GM12878 (cell line): Measurements from ENCODE around the gene CAMTA1.

Experiments
- CTCF ChIP-seq, 3 experiments: IDR thresholded peaks in 2 of 3; conservative IDR thresholded peaks in 1 of 3; 2 replicates each; pipeline ENCODE4 v1.5.1; 2011; ENCODE audit warnings: low read depth in 3 of 3, low read length in 3 of 3, mild to moderate bottlenecking in 3 of 3, control low read depth in 2 of 3, moderate library complexity in 2 of 3, inconsistent platforms in 1 of 3, mixed read lengths in 1 of 3; ENCODE audit not compliant: control insufficient read depth in 2 of 3, insufficient read depth in 1 of 3; ENCODE audit errors: extremely low read depth in 1 of 3
- ELK1 ChIP-seq: IDR thresholded peaks from 2 replicates; pipeline ENCODE4 v1.6.1; 2012; ENCODE audit warnings: low read depth, low read length, improper control_type of control experiment
- FOXM1 ChIP-seq: IDR thresholded peaks from 2 replicates; pipeline ENCODE4 v1.6.1; 2012; ENCODE audit warnings: low read depth, mild to moderate bottlenecking, inconsistent platforms, low read length, moderate library complexity
- MAX ChIP-seq: IDR thresholded peaks from 2 replicates; pipeline ENCODE4 v1.6.1; 2012; ENCODE audit warnings: low read depth, low read length, improper control_type of control experiment
- NR2C2 ChIP-seq: IDR thresholded peaks from 2 replicates; pipeline ENCODE4 v1.6.1; 2011; ENCODE audit warnings: borderline replicate concordance, low read depth; ENCODE audit not compliant: control insufficient read depth, insufficient read length
- SIN3A ChIP-seq: IDR thresholded peaks from 2 replicates; pipeline ENCODE4 v1.6.1; 2012; ENCODE audit warnings: low read depth, low read length, improper control_type of control experiment
- TAF1 ChIP-seq: IDR thresholded peaks from 2 replicates; pipeline ENCODE4 v1.6.1; 2011; ENCODE audit warnings: mild to moderate bottlenecking, low read depth, low read length, borderline replicate concordance
- YY1 ChIP-seq: IDR thresholded peaks from 2 replicates; pipeline ENCODE4 v1.6.1; 2011; ENCODE audit warnings: low read depth, mild to moderate bottlenecking, low read length
- ZBTB33 ChIP-seq: fragments of 450-650 bp; IDR thresholded peaks from 2 replicates; pipeline ENCODE4 v1.6.1; 2017; ENCODE audit warnings: mild to moderate bottlenecking

GRCh38 chr1:7568053-7568452 is 782.8 kb downstream of the CAMTA1 start:
- no peak for TF ChIP-seq NR2C2
- TF ChIP-seq SIN3A, result no peak
- no peak for TF ChIP-seq ZBTB33
- TF ChIP-seq CTCF (IDR thresholded peaks at IDR 0.05 in 2 of 3, conservative IDR thresholded peaks at IDR 0.05 in 1 of 3; ENCODE audit: control insufficient read depth in 2 of 3, extremely low read depth in 1 of 3, insufficient read depth in 1 of 3, low read depth in 3 of 3, low read length in 3 of 3), result no peak
- TF ChIP-seq MAX, result no peak
- no peak for TF ChIP-seq ELK1
- no peak for TF ChIP-seq YY1
- no peak for TF ChIP-seq TAF1
- no peak for TF ChIP-seq FOXM1
